ENCODE measurements around the gene ZCCHC9. TPM values are rescaled to one million over a fixed set of nuclear protein-coding genes. Genes with fewer than 3 reads are reported as not detected.
"Not testable (repeated sequence)": the region's sequence is repeated elsewhere in the genome, so short reads cannot be mapped to it uniquely, and the experiment has no call there.

The ZCCHC9 gene
- total RNA-seq, 2 donors from 2014 or later: 27.6 to 38.6 TPM

DNA sequence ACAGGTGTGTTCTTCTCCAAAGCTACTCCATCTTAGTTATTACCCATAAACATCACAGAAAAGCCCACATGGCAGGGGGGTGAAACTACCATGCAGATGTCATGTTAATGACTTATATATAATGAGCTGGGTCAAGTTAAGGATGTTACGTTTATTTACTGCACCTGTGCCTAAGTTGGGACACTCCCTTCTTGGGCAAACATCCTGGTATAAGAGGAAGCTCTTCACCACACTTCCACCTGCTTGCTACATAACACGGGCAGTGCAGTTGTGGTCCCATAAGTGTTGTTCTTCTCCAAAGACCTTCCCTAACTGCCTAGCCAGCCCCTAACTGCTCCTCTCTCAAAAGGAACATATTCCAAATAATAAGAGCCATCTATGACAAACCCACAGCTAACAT is 9.3 kb upstream of the ZCCHC9 start:
- peaks cover 29 to 50% of the 10 kb centered on the region in 2 donors for H3K36me3 Mint-ChIP-seq
- H3K27ac Mint-ChIP-seq: no peak overlapping the region
- ATAC-seq (no peak), DNase-seq (ENCODE audit: low spot score in 2 of 2) (no peak)
- H3K9me3 Mint-ChIP-seq: peaks cover 10 to 20% of the 10 kb centered on the region in 2 donors

DNA sequence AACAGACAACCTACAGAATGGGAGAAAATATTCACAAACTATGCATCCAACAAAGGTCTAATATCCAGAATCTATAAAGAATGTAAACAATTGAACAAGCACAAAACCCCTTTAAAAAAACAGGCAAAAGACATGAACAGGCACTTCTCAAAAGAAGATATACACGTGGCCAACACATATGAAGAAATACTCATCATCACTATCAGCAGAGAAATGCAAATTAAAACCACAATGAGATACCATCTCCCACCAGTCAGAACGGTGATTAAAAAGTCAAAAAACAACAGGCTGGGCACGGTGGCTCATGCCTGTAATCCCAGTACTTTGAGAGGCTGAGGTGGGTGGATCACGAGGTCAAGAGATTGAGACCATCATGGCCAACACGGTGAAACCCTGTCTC is 7.4 kb upstream of the ZCCHC9 start:
- peaks cover 10 to 20% of the 10 kb centered on the region in 2 donors for H3K9me3 Mint-ChIP-seq
- H3K27ac Mint-ChIP-seq; DNase-seq (ENCODE audit: low spot score in 2 of 2): not testable (repeated sequence)
- peak in 1 of 2 donors; percentile 47 for ATAC-seq
- H3K36me3 Mint-ChIP-seq: peaks cover 29 to 50% of the 10 kb centered on the region in 2 donors

DNA sequence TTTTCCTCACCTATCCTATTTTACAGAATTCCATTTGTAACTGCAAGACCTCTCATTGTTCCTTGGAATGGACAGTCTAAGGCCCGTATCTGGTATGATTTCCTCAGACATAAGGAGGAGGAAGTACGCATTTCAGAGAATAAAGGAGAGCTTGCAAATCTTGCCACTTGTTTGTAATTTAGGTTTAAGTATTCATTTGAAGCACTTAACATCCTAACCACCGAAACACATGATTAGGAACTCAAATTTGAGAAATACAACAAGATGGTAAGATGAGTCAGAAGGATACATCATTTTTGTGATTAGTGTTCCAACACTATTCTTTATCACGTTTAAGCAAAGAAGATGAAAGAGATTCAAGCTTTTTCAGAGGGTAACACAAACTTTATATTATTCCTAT is 3.9 kb upstream of the ZCCHC9 start:
- ATAC-seq: no peak
- Mint-ChIP-seq H3K36me3 (peaks cover 26 to 30% of the 10 kb centered on the region in 2 donors), H3K27ac (no peak overlapping the region), H3K9me3 (peaks cover 10 to 14% of the 10 kb centered on the region in 2 donors)
- DNase-seq (ENCODE audit: low spot score in 2 of 2): no peak

DNA sequence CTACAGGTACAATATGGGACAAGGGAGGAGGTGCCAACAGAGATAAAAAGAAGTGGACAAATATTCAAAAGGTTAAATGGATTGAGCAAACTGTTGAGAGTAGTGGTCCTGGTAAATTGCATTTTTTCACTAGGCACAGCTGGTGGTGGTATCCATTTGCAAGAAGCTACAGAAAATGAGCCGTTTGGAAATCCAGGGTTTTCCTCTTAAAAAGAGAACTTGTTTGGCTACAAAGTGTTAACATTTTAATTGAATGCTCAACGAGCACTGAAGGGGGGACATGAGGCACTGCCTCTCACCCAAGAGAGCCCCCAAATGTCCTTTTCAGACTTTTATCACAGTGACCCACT is 491 bp upstream of the ZCCHC9 start:
- H3K27ac Mint-ChIP-seq: peak overlapping the region; percentile 95
- DNase-seq (ENCODE audit: low spot score in 2 of 2): no peak
- no peaks in the 10 kb centered on the region for H3K9me3 Mint-ChIP-seq
- peaks cover 6 to 18% of the 10 kb centered on the region in 2 donors for H3K36me3 Mint-ChIP-seq
- ATAC-seq: no peak

DNA sequence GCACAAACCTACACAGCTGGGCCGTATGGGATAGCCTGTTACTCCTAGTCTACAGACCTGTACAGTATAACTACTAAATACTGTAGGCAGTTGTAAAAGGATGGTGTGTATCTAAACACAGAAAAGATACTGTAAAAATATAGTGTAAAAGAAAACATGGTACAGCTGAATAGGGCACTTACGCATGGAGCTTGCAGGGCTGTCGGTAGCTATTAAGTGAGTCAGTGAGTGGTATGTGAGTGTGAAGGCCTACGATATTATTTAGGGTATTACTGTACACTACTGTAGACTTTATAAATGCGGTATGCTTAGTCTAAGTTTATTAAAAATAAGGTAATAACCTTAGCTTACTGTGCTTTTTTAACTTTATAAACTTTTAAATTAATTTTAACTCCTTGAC is 1.2 kb downstream of the ZCCHC9 start:
- no peak for DNase-seq (ENCODE audit: low spot score in 2 of 2)
- peak overlapping the region in 1 of 2 donors; percentile 95 for H3K27ac Mint-ChIP-seq

DNA sequence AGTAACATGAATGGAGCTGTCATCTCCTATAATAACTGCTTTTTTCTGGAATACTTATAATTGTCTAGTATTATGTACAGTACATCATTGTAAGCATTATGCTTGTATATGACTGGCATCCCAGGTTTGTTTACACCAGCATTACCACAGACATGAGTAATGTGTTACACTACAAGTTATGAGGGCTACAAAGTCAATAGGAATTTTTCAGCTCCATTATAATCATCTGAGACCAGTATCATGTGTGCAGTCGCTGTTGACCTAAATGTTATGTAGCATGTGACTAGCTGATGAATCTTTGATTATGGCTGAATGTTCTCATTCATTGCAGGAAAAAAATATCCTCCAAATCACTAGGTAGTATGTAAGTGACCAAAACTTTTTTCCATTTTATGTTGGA is 2.2 kb downstream of the ZCCHC9 start:
- ATAC-seq: no peak
- no peak overlapping the region for H3K27ac Mint-ChIP-seq

More for the DNA sequence above, 1.2 kb downstream of the ZCCHC9 start:
- peaks cover 6 to 18% of the 10 kb centered on the region in 2 donors for H3K36me3 Mint-ChIP-seq
- no peaks in the 10 kb centered on the region for H3K9me3 Mint-ChIP-seq
- no peak for ATAC-seq

DNA sequence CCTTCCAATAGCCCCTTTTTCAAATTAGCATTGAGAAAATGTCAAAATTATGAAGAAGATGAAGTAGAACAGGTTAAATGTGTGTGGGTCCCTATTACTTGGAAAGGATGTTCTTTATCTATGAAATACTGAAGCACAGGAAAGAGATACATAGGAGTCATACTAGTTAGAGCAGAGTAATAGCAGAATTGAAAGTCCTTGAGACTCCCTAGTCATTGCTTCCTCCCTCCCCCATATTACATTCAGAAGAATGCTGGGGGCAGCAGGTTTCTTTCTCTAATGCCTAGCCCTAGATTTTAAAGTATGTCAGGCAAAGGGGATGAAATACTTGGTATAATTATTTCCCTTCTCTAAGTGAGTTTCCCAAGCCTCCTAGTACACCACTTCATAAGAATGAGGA is 4.4 kb downstream of the ZCCHC9 start:
- Mint-ChIP-seq H3K27ac (no peak overlapping the region), H3K36me3 (peaks cover 6 to 14% of the 10 kb centered on the region in 2 donors), H3K9me3 (no peaks in the 10 kb centered on the region)
- peak in 1 of 2 donors; percentile 65 for ATAC-seq
- no peak for DNase-seq (ENCODE audit: low spot score in 2 of 2)

More for the DNA sequence above, 2.2 kb downstream of the ZCCHC9 start:
- DNase-seq (ENCODE audit: low spot score in 2 of 2): no peak
- peaks cover 6 to 18% of the 10 kb centered on the region in 2 donors for H3K36me3 Mint-ChIP-seq
- H3K9me3 Mint-ChIP-seq: no peaks in the 10 kb centered on the region

DNA sequence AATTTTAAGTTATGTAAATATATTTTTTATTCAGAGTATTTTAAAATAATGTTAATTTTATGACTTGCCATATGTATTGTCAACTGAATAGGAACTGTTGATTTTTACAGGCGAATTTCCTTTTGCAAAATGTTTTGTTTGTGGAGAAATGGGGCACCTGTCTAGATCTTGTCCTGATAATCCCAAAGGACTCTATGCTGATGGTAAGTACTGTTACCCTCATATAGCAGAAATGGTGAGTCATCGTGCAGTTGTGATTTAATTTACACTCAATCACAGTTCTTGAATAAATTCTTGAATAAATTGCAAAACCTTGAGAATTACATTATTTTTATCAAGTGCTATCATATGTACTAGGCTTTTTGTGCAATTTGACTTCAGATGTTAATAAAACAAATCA is 7.4 kb downstream of the ZCCHC9 start:
- H3K27ac Mint-ChIP-seq: no peak overlapping the region
- H3K9me3 Mint-ChIP-seq: no peaks in the 10 kb centered on the region
- H3K36me3 Mint-ChIP-seq: peaks cover 0 to 6% of the 10 kb centered on the region in 2 donors
- ATAC-seq (no peak), DNase-seq (ENCODE audit: low spot score in 2 of 2) (no peak)

DNA sequence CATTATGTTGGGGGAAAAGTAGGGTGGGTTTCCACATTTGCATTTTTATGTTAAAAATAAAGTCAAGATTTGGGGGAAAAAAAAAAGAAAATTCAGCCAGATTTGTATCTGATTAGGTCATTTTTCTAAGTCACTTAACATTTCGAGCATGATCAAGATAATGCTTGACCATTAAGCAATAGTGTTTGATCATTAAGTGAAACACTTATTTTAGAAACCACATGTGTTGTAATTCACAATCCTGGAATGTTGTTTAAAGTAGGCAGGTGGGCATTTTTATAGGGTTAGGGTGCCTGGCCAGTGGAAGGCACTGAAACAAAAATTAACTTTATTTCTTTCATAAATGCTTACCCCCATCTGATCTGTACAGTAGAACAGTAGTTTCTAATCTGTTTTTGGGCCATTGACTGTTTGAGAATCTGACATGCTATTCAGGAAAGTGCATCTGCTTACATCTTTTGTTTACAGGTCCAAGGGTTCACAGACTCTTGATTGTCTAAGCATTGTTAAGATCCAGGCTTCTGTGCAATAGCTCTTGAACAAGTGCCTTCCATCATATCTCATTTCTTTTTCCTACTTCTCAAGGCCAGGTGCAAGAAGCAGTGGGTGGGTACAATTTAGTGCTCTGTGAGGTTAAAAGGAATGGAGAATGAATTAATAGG is 9.1 kb downstream of the ZCCHC9 start:
- ATAC-seq: no peak
- Mint-ChIP-seq H3K27ac (no peak overlapping the region), H3K36me3 (no peaks in the 10 kb centered on the region), H3K9me3 (no peaks in the 10 kb centered on the region)
- DNase-seq (ENCODE audit: low spot score in 2 of 2): no peak

DNA sequence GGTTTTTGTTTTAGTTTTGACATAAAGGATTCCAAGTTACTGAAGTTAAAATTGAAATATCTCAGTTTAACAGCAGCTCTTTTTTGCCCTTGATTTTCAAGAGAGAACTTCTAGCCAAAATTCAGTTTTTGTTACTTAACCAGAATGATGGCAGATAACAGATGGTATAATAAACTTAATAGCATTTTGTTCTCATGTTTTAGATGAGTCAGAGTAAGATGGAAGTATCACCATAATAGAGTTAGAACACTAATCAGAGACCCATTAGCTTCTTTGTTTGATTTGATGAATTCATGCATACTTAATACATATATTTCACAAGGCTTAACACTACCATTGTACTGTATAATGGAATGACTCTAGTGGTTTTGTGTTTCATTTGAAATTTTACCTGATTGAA is 11.9 kb downstream of the ZCCHC9 start:
- ATAC-seq: no peak
- no peaks in the 10 kb centered on the region for H3K9me3 Mint-ChIP-seq
- no peak overlapping the region for H3K27ac Mint-ChIP-seq
- H3K36me3 Mint-ChIP-seq: no peaks in the 10 kb centered on the region
- no peak for DNase-seq (ENCODE audit: low spot score in 2 of 2)

DNA sequence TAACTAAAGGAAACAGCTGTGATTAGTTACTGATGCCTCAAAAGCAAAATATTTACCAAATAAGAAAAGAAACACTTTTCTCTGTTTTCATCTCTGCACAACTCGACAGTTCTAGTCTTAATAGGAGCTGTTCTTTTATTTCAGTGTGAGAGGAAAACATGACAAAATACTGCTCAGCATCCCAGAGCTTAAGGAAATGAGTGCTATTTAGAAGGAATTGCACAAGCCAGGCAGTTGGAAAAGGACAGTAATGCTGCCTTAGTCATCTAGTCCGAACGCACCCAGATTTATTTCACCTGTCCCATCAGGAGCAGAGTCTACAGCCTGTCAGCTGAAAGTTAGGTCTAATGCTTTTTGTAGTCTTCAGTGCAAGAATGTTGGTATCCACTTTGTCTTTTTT is 12.3 kb downstream of the ZCCHC9 start:
- H3K27ac Mint-ChIP-seq: no peak overlapping the region
- ATAC-seq: no peak
- H3K9me3 Mint-ChIP-seq: no peaks in the 10 kb centered on the region
- no peaks in the 10 kb centered on the region for H3K36me3 Mint-ChIP-seq
- no peak for DNase-seq (ENCODE audit: low spot score in 2 of 2)

DNA sequence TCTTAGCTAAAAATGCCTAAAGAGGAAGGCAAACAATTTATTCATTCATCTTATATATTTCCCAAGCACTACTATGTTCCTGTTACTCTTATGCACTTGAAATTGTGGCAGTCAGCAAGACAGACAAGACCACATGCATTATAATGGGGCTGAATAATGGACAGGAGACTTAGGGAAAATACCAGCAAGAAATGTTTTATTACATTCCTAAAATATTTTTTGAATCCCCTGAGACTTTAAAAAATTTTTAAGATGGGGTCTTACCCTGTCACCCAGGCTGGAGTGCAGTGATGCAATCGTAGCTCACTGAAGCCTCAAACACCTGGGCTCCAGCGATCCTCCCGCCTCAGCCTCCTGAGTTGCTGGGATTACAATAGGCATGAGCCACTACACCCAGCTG is 13.2 kb downstream of the ZCCHC9 start:
- DNase-seq (ENCODE audit: low spot score in 2 of 2) (no peak), ATAC-seq (no peak)
- no peak overlapping the region for H3K27ac Mint-ChIP-seq
- no peaks in the 10 kb centered on the region for H3K9me3 Mint-ChIP-seq
- H3K36me3 Mint-ChIP-seq: no peaks in the 10 kb centered on the region

DNA sequence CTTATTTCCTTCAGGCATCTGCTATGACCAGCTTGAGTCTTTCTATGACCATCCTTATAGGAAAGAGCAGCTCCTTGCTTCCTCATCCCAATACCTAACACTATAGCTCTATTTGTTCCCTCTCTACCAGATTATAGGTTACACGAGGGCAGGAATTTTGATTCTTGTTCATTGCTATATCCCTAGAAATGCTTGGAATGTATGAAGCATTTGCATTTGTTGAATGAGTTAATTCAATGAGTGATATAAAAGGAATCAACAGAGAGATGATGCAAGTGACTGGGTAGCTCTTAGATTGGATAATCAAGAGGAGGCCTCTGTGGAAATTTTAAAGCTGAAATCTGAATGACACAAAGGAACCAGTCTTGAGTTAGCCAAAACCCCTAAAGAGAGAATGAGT is 13.9 kb downstream of the ZCCHC9 start:
- H3K27ac Mint-ChIP-seq: no peak overlapping the region
- DNase-seq (ENCODE audit: low spot score in 2 of 2) (no peak), ATAC-seq (no peak)
- H3K9me3 Mint-ChIP-seq: no peaks in the 10 kb centered on the region
- no peaks in the 10 kb centered on the region for H3K36me3 Mint-ChIP-seq

DNA sequence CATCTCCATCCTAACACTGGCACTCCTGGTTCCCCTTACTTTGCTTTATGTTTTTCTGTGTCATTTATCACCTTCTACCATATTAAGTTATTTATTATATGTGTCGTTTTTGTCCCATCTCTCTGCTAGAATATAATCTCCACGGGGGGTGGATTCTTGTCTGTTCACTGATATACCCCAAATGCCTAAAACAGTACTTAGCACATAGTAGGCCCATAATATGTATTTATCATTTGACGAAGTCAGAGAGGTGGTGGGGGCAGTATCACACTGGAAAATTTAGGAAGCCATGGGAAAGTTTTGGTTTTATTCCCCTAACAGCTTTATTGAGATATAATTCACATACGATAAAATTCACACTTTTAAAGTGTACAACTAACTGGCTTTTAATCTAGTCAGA is 14.4 kb downstream of the ZCCHC9 start:
- Mint-ChIP-seq H3K9me3 (no peaks in the 10 kb centered on the region), H3K27ac (no peak overlapping the region), H3K36me3 (no peaks in the 10 kb centered on the region)
- ATAC-seq (no peak), DNase-seq (ENCODE audit: low spot score in 2 of 2) (no peak)

DNA sequence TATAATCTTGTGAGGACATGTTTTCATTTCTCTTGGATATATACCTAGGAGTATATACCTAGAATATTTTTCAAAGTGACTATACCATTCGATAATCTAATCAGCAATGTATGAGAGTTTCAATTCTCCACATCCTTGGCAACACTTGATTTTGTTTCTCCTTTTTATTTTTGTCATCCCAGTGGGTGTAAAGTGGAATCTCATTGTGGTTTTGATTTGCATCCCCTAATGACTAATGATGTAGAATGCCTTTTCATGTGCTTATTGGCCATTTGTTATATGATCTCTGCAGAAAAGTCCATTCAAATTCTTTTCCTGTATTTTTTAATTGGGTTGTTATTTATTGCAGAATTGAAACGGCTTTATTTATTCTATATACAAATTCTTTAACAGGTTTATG is 15.2 kb downstream of the ZCCHC9 start:
- ATAC-seq (no peak), DNase-seq (ENCODE audit: low spot score in 2 of 2) (no peak)
- H3K9me3 Mint-ChIP-seq: no peaks in the 10 kb centered on the region
- no peak overlapping the region for H3K27ac Mint-ChIP-seq
- H3K36me3 Mint-ChIP-seq: no peaks in the 10 kb centered on the region

DNA sequence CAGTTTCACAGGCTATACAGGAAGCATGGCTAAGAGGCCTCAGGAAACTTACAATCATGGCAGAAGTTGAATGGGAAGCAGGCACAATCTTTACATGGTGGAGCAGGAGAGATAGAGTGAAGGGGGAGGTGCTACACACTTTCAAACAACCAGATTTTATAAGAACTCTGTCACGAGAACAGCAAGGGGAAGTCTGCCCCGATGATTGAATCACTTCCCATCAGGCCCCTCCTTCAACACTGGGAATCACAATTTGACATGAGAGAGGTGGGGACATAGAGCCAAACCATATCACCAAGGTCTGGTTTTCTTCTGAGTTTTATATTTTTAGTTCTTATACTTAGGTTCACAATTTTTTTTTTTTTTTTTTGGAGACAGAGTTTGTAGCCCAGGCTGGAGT is 16.1 kb downstream of the ZCCHC9 start:
- no peaks in the 10 kb centered on the region for H3K9me3 Mint-ChIP-seq
- ATAC-seq: no peak
- no peaks in the 10 kb centered on the region for H3K36me3 Mint-ChIP-seq
- no peak overlapping the region for H3K27ac Mint-ChIP-seq
- no peak for DNase-seq (ENCODE audit: low spot score in 2 of 2)

DNA sequence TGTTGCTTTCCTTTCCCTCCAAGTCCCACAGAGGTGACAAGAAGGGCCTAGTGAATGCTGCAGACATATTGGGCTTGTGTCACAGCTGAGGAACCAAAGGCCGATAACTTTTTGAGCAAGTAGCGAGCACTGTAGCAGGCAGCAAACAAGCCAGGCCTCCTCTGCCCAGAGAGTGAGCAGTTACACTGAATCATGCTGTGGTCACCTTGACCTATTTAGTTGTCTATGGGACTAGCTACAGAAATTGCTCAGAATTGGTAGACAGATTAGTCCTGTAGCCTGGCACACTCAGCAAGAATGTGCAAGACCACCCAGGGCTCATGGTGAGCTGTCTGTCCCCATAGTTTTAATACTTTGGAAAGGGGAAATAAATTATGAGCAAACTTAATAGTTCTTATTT is 25.2 kb downstream of the ZCCHC9 start:
- Mint-ChIP-seq H3K9me3 (no peaks in the 10 kb centered on the region), H3K27ac (no peak overlapping the region), H3K36me3 (no peaks in the 10 kb centered on the region)
- DNase-seq (ENCODE audit: low spot score in 2 of 2) (no peak), ATAC-seq (peak in 1 of 2 donors; percentile 29)

DNA sequence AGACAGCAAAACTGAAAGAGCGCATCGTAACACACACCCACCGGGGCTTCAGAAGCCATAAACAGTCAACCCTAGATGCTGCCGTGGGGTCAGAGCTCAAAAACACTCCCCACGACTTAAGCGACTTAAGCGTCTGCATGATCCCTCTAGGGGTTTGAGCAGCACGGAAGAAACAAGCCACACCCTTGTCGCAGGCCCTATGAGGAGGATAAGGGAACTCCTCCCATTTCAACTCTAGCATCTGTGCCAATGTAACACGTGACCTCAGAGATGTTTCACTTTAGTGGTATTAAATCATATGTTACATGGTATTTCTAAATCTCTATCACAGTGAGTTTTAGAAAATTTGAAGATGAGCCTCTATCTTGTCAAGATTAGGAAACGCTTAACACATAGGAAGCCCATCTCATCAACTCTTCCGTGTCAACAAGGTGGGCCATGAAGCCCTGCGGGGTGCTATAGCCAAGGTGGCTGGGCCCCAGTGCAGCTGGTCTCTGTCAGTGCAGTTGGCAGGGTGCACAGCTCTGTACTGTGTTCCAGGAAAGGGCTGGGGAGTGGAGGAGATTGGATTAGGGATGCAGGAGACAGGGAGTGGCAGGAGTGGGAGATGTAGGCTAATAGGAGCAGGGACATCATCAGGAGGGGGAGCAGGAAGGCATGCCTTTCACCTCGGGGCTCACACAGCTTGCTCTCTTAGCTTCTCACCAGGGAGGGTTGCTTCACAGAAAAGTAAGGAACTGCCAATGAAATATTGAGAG is 33.1 kb downstream of the ZCCHC9 start:
- H3K9me3 Mint-ChIP-seq: no peaks in the 10 kb centered on the region
- no peak for ATAC-seq
- H3K36me3 Mint-ChIP-seq: no peaks in the 10 kb centered on the region
- H3K27ac Mint-ChIP-seq: no peak overlapping the region
- no peak for DNase-seq (ENCODE audit: low spot score in 2 of 2)
